Fibroblast of skin of scalp (primary cell): ENCODE results near the gene CAB39.
"Not testable (repeated sequence)": the region's sequence is repeated elsewhere in the genome, so short reads cannot be mapped to it uniquely, and the experiment has no call there.

Source experiments
- DNase-seq: peaks from one replicate; pipeline ENCODE4 v3.0.0-alpha.2; 2013

CAB39 gene

DNA sequence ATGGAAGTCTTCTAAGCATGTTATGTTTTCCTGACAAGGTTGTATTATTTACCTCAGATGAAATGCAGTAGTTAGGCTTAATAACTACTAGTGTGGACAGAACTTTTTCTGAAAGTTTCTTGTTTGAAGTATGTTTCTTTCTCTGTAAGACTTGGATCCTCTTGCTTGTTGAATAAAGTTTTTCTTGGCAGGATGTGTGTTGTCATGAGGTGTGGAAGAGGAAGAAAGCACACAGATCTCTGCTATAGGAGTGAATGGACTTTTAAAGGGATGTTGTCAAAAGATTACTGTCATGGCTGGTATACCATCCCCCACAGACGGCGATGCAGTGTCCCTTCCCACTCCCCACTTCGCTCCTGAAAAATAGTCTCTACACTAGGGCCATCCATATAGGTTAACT, 2.6 kb downstream of the CAB39 start:
- DNase-seq, result no peak

GRCh38 chr2:230716588-230716987, 3.9 kb downstream of the CAB39 start:
- no peak for DNase-seq

- DNase-seq, result no peak
These were observed 5.0 kb downstream of the CAB39 start for GRCh38 chr2:230717600-230717999.

- DNase-seq, result no peak
These were observed 6.7 kb downstream of the CAB39 start for GRCh38 chr2:230719340-230719739.

DNA sequence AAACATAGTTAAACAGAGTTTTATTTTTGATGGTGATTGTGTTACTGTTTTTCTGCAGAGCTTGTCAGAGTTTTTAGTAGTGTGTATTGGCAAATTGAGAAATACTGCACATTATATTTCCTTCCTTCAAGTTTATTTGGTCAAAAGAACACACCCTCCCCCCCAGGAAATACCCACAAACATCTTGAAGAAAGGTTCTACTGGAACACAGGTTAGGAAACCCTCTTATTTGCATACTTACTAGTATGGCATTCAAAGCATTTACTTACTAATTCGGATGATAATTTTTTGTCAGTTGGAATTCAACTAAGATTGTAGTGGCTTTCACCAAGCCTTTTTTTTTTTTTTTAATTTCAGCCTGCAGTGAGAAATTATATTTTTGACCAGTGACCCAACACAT, 9.1 kb downstream of the CAB39 start:
- DNase-seq, result peak; percentile 27

DNA sequence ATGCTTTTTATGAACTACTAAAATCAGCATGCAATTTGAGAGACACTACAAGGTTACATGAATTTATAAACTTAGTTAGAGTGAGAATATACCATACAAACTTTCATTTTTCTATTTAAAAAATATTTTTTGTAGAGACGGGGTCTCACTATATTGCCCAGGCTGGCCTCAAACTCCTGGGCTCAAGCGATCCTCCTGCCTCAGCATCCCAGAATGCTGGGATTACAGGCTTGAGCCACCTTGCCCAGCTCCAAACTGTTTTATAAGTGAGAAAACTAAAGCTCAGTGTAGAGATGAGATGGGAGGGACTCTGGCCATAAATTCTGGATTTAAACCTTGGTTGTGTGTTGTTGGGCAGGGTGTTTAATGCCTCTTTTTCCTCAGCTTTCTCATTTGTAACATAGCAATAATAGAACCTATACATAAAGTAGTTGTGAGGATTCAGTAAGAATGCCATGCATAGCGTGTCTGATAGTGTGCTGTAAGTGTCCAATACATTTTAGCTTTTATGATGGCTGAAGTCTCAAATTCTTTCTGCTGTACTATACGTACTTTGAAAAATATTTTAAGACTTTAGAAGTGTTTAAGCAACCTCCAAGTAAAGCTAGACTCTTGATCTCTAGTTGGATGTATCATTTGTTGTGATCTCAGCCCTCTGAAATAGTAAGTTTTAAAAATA, 9.7 kb downstream of the CAB39 start:
- DNase-seq, result no peak

- DNase-seq, result no peak
These were observed 10.7 kb downstream of the CAB39 start for GRCh38 chr2:230723363-230723762.

DNA sequence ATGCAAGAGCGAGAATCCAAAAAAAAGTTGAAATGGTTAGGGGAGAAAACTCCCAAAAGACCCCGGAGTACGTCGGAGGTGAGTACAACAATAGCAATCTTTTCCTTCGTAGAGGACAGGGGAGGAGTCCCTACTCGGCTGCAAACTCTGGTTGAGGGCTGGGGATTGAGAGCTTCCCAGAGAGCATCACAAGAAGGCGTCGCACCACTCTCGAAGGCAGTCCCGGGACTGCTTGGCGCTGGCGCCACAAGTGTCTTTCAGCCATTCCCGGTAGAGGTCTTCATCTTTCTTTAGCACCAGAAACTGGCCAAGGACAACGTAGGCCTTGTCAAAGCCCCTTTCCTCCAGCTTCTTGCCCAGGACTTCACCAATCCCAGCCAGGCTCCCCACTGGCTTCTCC, 12.3 kb downstream of the CAB39 start:
- not testable (repeated sequence) for DNase-seq

DNA sequence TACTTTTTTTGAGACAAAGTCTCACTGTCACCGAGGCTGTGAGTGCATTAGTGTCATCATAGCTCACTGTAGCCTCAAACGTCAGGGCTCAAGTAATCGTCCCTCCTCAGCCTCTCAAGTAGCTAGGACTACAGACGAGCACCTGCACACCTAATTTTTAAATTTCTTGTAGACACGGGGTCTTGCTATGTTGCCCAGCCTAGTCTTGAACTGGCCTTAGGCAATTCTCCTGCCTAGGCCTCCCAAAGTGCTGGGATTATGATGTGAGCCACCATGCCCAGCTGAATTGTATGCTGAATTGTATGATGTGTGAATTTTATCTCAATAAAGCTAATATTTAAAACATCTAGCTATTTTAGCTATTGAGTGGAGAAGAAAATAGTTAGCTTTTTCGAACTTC, 18.9 kb downstream of the CAB39 start:
- no peak for DNase-seq

DNA sequence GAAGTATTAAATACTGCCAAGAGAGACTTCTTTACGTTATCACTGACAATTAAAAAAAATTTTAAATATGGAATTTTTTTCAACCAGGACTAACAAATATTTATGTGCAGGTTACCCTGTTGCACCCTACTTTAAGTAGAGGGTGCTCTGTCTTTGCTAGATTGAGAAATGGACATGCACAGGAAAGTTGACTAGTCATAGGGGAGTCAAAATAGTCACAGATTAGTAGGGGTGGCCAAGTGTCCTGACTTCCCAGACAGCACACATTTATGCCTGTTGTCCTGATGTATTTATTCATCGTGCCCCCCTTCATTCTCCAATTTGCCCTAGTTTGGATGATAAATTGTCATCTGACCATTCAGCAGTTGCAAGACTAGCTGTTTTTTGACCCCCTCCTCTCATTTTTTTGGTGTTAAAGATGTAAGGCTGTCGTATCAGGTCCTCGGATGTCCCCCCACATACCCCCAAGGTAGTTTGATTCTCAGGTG, 20.3 kb downstream of the CAB39 start:
- DNase-seq, result no peak

GRCh38 chr2:230734247-230735175, 21.9 kb downstream of the CAB39 start:
- DNase-seq, result no peak

- no peak for DNase-seq
These were observed 23.2 kb downstream of the CAB39 start for GRCh38 chr2:230735884-230736283.

DNA sequence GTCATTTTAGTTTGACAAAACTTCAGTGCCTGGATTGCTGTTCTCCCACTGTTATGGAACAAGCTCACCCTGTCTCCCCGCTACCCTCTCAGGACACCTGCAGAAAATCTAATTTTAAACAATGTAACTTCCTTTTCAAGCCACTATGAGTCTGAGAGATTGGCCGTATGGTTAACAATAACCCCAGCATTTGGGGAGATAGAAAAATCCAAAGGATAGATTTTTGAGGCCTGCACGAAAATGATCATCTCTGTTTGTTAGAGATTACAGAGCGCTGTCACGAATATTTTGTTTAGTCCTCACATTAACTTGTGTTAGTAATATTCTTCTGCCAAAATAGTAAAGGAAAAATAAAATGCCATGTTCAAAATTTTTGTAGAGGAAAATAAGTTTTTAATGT, 24.7 kb downstream of the CAB39 start:
- DNase-seq, result no peak

DNA sequence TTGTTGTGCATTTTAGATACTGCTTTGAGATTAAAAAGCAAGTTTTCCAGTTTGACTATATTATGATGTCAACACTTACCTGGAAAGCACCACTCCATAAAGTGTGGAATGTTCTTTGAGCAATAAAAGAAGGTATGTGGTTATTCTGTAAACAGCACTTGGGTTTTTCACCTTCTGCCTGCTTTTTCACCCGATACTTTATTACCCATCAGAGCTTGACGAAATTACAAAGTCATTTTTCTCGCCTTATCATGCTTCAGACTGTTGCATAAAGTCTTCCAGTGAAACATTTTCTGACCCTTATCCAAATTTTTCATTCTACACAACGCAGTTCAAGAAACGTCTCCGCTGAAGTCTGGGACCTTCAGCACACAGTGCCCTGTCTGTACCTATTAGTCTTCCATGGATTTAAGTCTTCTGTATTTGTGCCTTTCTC, 25.2 kb downstream of the CAB39 start:
- DNase-seq, result no peak

DNA sequence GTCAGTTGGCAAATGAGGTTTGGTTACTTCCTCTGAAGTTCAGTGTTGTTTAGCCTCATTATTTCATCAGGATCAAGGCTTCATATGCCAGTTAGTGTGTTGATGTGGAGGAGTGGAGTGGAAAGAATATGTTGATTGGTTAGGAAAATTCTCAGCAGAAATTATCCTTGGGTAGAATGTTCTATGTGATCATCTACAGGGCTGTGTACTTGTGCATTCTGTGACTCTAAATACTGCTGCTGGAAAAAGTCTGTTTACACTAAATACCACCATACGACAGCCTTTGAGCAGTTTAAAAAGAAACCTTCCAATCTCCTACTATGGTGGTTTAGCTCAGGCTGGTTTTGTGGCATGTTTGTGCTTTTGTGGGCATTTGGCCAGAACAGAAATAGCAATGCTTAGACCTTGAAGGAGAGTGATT, 25.8 kb downstream of the CAB39 start:
- peak; percentile 60 for DNase-seq

DNA sequence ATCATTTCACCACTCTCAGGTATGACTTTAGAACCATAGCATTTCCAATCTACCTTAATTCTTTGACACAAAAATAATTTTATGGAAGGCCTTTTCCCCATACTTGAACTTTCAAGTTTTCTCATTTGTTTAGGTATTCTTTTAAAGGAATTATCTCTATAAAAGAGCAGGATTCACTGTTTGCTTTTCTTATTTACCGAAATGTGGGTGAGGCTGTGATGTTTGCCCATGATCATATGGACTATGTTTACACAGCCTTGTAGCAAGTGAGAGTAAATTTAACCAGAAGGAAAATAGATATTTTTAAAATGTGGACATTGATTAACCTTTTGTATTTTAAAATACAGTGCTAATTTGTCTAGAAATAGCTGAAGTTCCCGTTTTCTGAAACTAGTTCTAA, 26.3 kb downstream of the CAB39 start:
- DNase-seq, result no peak

GRCh38 chr2:230739961-230740360, 27.3 kb downstream of the CAB39 start:
- DNase-seq, result no peak

DNA sequence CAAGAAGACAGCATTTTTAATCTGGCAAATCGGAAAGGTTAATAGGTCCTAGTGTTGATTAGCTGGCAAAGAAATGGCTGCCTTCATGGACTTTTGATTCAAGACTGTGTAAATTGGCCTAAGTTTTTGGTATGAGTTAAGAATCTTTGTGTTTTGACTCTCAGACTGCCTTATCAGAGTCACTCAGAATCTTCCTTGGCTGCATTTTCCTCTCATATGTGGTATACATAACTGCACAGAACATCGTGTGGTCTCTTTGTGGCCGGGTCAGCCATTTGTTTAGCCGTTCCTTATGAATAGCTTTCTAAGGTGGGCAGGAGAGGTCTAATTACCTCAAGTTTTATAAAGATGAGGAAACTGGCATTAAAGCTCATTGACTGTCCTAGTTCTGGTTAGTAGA, 30.1 kb downstream of the CAB39 start:
- DNase-seq, result no peak

DNA sequence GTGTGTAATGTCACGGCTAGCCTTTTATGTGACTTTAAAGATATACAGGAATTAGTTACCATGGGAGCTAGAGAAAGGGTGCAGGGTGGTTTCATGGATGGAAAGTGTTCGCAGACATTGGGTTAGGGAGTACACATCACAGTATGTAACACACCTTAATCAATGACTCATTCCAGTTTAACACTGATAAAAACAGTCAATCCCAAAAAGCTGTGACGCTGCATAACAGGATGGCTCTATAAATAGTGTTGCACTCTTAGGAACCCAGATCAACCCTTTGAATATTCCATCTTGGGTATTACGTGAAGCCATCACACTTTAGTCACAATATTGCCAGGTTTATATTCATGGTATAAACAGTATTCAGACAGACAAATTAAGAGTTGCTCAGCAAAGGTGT, 33.6 kb downstream of the CAB39 start:
- DNase-seq, result no peak

DNA sequence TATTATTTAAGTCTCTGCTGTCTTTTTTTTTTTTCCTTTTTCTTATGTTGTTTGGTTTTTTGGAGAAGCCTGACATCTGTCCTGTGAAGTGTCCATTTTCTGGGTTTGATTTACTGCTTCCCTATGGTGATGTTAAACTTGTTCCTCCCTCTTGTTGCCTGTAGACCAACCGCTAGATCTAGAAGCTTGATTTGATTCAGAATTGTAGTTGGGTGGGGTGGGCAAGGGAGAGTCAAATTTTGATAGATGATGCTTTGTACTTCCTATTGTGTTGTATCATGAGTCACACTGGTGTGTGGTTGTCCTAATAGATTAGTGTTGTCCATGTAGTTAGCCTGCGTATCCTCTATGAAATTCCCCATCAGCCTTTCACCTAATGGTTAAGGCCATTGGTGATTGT, 35.4 kb downstream of the CAB39 start:
- no peak for DNase-seq

GRCh38 chr2:230749111-230749510, 36.5 kb downstream of the CAB39 start:
- DNase-seq, result peak; percentile 47

GRCh38 chr2:230751062-230751461, 38.4 kb downstream of the CAB39 start:
- DNase-seq, result peak; percentile 65

GRCh38 chr2:230754200-230754599, 41.6 kb downstream of the CAB39 start:
- no peak for DNase-seq

DNA sequence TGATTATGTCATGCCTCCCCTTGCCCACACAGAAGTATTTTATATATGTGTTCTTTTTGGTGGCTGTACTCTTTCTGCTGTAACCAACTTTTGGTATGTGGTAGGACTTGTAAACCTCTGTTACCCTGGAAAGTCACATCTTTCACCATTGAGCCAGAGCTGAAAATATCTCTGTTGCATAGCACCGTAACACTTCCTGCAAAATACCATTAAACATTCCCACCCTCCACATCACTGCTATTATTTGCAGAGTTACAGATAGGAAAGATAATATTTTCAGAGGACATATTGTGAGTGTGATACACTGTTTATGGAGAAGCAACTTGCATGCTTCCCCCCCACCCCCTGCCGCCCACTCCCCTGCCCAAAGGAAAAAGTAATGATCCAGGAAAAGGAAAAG, 44.8 kb downstream of the CAB39 start:
- DNase-seq, result peak; percentile 78
